ENCODE results near the gene SOX1.

The SOX1 gene

DNA sequence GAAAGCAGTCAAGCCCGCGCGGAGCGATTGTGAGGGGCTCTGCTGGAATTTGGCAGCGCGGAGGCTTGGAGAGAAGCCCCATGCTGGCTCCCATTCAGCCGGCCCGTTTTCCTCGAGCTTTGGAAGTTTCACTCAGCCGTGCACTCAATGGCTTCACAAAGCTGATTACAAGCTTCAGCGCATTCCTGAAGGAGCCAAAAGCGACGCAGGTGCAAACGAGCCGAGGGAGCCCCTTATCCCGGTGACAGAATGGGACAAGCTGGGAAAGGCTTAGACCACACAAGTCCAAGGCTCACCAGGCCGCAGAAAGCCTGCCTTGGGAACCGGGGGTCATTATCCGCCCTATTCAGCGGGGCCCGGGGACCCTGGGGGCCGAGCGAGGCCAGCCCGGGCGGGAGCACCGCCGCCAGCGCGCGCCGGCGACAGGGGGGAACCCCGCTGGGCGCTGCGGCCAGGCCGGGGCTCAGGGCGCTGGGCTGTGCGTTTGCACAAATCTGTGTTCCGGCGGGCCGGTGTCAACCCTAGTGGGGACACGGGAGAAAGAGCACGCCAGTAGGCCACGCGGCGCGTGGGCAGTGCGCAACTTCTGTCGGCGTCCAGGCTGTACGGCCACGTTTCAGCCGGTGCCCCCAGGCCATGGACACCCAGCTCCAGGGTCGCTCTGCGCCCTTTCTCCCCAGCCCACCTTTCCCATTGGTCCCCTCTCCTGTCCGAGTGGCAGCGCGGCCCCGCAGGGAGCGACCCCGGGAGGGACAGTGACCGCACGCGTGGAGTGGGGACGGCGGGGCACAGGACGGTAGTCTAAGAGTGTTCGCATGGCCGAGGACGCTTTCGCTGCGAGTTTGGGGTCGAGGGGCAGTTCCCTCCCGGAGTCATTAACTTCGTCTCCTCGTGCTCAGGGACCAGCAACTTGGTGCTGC, 37.3 kb downstream of the SOX1 start:
- Mint-ChIP-seq H3K36me3 (ENCODE audit: low read depth) (no peaks in the 10 kb centered on the region), H3K27me3 (peaks cover 69% of the 10 kb centered on the region), H3K4me1 (ENCODE audit: low read depth) (no peaks in the 10 kb centered on the region), H3K4me3 (no peak overlapping the region), H3K9me3 (no peaks in the 10 kb centered on the region), H3K27ac (no peak overlapping the region)

GRCh38 chr13:112104881-112105234, 37.9 kb downstream of the SOX1 start:
- no peaks in the 10 kb centered on the region for H3K9me3 Mint-ChIP-seq
- no peak overlapping the region for H3K4me3 Mint-ChIP-seq
- no peaks in the 10 kb centered on the region for H3K4me1 Mint-ChIP-seq (ENCODE audit: low read depth)
- H3K27ac Mint-ChIP-seq, result no peak overlapping the region
- peaks cover 68% of the 10 kb centered on the region for H3K27me3 Mint-ChIP-seq
- no peaks in the 10 kb centered on the region for H3K36me3 Mint-ChIP-seq (ENCODE audit: low read depth)

- no peak overlapping the region for H3K4me3 Mint-ChIP-seq
Observed at GRCh38 chr13:112105244-112105681, 38.3 kb downstream of the SOX1 start.

GRCh38 chr13:112105892-112106291, 38.9 kb downstream of the SOX1 start:
- Mint-ChIP-seq H3K36me3 (ENCODE audit: low read depth) (no peaks in the 10 kb centered on the region), H3K9me3 (no peaks in the 10 kb centered on the region), H3K27me3 (peaks cover 63% of the 10 kb centered on the region), H3K4me3 (no peak overlapping the region), H3K4me1 (ENCODE audit: low read depth) (no peaks in the 10 kb centered on the region), H3K27ac (no peak overlapping the region)

More at GRCh38 chr13:112105244-112105681, 38.3 kb downstream of the SOX1 start:
- no peaks in the 10 kb centered on the region for H3K36me3 Mint-ChIP-seq (ENCODE audit: low read depth)
- H3K27ac Mint-ChIP-seq, result no peak overlapping the region
- no peaks in the 10 kb centered on the region for H3K4me1 Mint-ChIP-seq (ENCODE audit: low read depth)
- H3K27me3 Mint-ChIP-seq, result peaks cover 68% of the 10 kb centered on the region
- H3K9me3 Mint-ChIP-seq, result no peaks in the 10 kb centered on the region

DNA sequence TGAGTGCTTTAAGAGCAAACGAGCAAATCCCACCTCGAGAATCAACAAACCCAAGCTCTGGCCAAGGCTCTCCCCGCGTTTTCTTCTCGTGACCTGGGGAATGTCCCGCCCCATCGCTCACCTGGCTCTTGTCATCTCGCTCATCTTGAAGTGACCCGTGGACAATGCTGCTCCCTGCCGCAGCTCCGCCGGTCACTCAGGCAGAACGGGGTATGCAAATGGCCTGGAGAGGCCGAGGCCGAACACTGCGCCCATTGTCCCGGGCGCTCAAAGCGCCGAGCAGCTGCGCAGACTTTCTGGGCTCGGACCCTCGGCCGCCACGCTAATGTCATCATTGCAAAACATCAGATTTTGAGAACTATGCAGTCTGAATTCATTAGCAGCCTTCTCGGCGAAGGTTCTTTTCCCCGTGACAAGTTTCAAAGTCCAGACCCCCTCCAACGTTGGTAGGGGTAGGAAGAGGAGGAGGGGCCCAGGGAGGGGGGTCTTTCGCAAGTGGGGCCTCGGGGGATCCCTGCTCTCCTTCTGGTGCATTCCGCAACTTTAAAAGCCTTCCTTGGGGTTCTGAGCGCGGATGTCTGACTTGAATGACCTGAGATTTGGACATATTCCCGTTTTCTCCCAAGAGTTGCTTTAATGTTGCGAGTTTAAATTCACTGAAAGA, 39.7 kb downstream of the SOX1 start:
- no peaks in the 10 kb centered on the region for H3K4me1 Mint-ChIP-seq (ENCODE audit: low read depth)
- H3K4me3 Mint-ChIP-seq, result no peak overlapping the region
- peaks cover 62% of the 10 kb centered on the region for H3K27me3 Mint-ChIP-seq
- no peak overlapping the region for H3K27ac Mint-ChIP-seq
- H3K9me3 Mint-ChIP-seq, result no peaks in the 10 kb centered on the region
- no peaks in the 10 kb centered on the region for H3K36me3 Mint-ChIP-seq (ENCODE audit: low read depth)

- Mint-ChIP-seq H3K9me3 (no peaks in the 10 kb centered on the region), H3K27me3 (peaks cover 60% of the 10 kb centered on the region), H3K27ac (no peak overlapping the region), H3K4me3 (no peak overlapping the region), H3K36me3 (ENCODE audit: low read depth) (no peaks in the 10 kb centered on the region), H3K4me1 (ENCODE audit: low read depth) (no peaks in the 10 kb centered on the region)
Observed at GRCh38 chr13:112107289-112107688, 40.3 kb downstream of the SOX1 start.

- Mint-ChIP-seq H3K4me1 (ENCODE audit: low read depth) (no peaks in the 10 kb centered on the region), H3K27me3 (peaks cover 59% of the 10 kb centered on the region), H3K4me3 (no peak overlapping the region), H3K9me3 (no peaks in the 10 kb centered on the region), H3K36me3 (ENCODE audit: low read depth) (no peaks in the 10 kb centered on the region), H3K27ac (no peak overlapping the region)
Observed at GRCh38 chr13:112110479-112110878, 43.5 kb downstream of the SOX1 start.

- H3K9me3 Mint-ChIP-seq, result no peaks in the 10 kb centered on the region
Observed at GRCh38 chr13:112111239-112111857, 44.4 kb downstream of the SOX1 start.

GRCh38 chr13:112112534-112113276, 45.8 kb downstream of the SOX1 start:
- Mint-ChIP-seq H3K4me1 (ENCODE audit: low read depth) (no peaks in the 10 kb centered on the region), H3K9me3 (no peaks in the 10 kb centered on the region), H3K27me3 (peaks cover 42% of the 10 kb centered on the region), H3K27ac (no peak overlapping the region), H3K4me3 (no peak overlapping the region), H3K36me3 (ENCODE audit: low read depth) (no peaks in the 10 kb centered on the region)

More at GRCh38 chr13:112111239-112111857, 44.4 kb downstream of the SOX1 start:
- Mint-ChIP-seq H3K27me3 (peaks cover 55% of the 10 kb centered on the region), H3K4me1 (ENCODE audit: low read depth) (no peaks in the 10 kb centered on the region), H3K27ac (no peak overlapping the region), H3K36me3 (ENCODE audit: low read depth) (no peaks in the 10 kb centered on the region), H3K4me3 (no peak overlapping the region)

- Mint-ChIP-seq H3K27ac (no peak overlapping the region), H3K27me3 (peaks cover 38% of the 10 kb centered on the region)
Observed at GRCh38 chr13:112113348-112113747, 46.4 kb downstream of the SOX1 start.

GRCh38 chr13:112113851-112114250, 46.9 kb downstream of the SOX1 start:
- no peak overlapping the region for H3K4me3 Mint-ChIP-seq
- no peaks in the 10 kb centered on the region for H3K9me3 Mint-ChIP-seq
- no peak overlapping the region for H3K27ac Mint-ChIP-seq
- H3K4me1 Mint-ChIP-seq (ENCODE audit: low read depth), result no peaks in the 10 kb centered on the region
- no peaks in the 10 kb centered on the region for H3K36me3 Mint-ChIP-seq (ENCODE audit: low read depth)
- peaks cover 33% of the 10 kb centered on the region for H3K27me3 Mint-ChIP-seq

More at GRCh38 chr13:112113348-112113747, 46.4 kb downstream of the SOX1 start:
- no peaks in the 10 kb centered on the region for H3K36me3 Mint-ChIP-seq (ENCODE audit: low read depth)
- H3K4me3 Mint-ChIP-seq, result no peak overlapping the region
- no peaks in the 10 kb centered on the region for H3K9me3 Mint-ChIP-seq
- no peaks in the 10 kb centered on the region for H3K4me1 Mint-ChIP-seq (ENCODE audit: low read depth)

DNA sequence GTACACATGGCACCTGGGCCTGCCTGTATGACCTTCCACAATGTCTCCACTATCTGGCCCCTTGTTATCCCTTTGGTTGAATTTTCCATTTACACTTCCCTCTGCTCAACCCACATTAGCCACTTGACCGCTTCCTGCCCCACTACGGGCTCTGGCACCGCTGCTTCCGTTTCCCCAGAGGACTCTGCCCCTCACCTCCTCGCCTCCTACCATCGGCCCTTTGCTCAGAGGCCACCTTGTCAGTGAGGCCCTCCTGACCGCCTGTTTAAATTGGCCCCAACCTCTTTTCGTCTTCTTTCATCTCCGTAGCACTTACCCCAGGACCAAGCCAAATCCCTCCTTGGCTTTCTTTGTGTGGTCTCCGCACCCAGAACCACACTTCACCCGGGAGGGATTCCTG, 47.4 kb downstream of the SOX1 start:
- no peaks in the 10 kb centered on the region for H3K36me3 Mint-ChIP-seq (ENCODE audit: low read depth)
- no peak overlapping the region for H3K27ac Mint-ChIP-seq
- H3K9me3 Mint-ChIP-seq, result no peaks in the 10 kb centered on the region
- peaks cover 32% of the 10 kb centered on the region for H3K27me3 Mint-ChIP-seq
- H3K4me1 Mint-ChIP-seq (ENCODE audit: low read depth), result no peaks in the 10 kb centered on the region
- H3K4me3 Mint-ChIP-seq, result no peak overlapping the region

- Mint-ChIP-seq H3K27ac (no peak overlapping the region), H3K9me3 (no peaks in the 10 kb centered on the region), H3K4me1 (ENCODE audit: low read depth) (no peaks in the 10 kb centered on the region), H3K4me3 (no peak overlapping the region), H3K27me3 (peaks cover 27% of the 10 kb centered on the region), H3K36me3 (ENCODE audit: low read depth) (no peaks in the 10 kb centered on the region)
Observed at GRCh38 chr13:112115403-112116091, 48.6 kb downstream of the SOX1 start.
